ENCODE measurements around the gene LRRN2.

- TF ChIP-seq PATZ1 (CRISPR knock-in tag; IDR thresholded peaks at IDR 0.05; ENCODE audit: borderline replicate concordance) (no peak), ISL1 (CRISPR knock-in tag; IDR thresholded peaks at IDR 0.05) (no peak), ESRRG (CRISPR knock-in tag; IDR thresholded peaks at IDR 0.05) (no peak), ARNTL (CRISPR knock-in tag; IDR thresholded peaks at IDR 0.05; ENCODE audit: borderline replicate concordance, low read depth) (no peak), ZC3H10 (CRISPR knock-in tag; IDR thresholded peaks at IDR 0.05) (no peak), BACH2 (CRISPR knock-in tag; IDR thresholded peaks at IDR 0.05; ENCODE audit: borderline replicate concordance) (no peak), PPARA (CRISPR knock-in tag; IDR thresholded peaks at IDR 0.05; ENCODE audit: borderline replicate concordance) (no peak), GLIS3 (CRISPR knock-in tag; IDR thresholded peaks at IDR 0.05) (no peak), ZFP30 (CRISPR knock-in tag; IDR thresholded peaks at IDR 0.05) (no peak), SNAI2 (CRISPR knock-in tag; IDR thresholded peaks at IDR 0.05) (no peak), CSDC2 (CRISPR knock-in tag; IDR thresholded peaks at IDR 0.05) (no peak)
- TF ChIP-seq, protein P1, sequence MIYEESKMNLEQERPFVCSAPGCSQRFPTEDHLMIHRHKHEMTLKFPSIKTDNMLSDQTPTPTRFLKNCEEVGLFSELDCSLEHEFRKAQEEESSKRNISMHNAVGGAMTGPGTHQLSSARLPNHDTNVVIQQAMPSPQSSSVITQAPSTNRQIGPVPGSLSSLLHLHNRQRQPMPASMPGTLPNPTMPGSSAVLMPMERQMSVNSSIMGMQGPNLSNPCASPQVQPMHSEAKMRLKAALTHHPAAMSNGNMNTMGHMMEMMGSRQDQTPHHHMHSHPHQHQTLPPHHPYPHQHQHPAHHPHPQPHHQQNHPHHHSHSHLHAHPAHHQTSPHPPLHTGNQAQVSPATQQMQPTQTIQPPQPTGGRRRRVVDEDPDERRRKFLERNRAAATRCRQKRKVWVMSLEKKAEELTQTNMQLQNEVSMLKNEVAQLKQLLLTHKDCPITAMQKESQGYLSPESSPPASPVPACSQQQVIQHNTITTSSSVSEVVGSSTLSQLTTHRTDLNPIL (CRISPR knock-in tag; IDR thresholded peaks at IDR 0.05; ENCODE audit: low read depth) = no peak
Observed at GRCh38 chr1:204615881-204616280, 69.7 kb downstream of the LRRN2 start.

Measured in SK-N-SH treated with all-trans-retinoic acid at 6 μM for 48 hours (cell line).